Measurements from ENCODE around the gene IFI27L1. TPM values are rescaled to one million over a fixed set of nuclear protein-coding genes. Genes with fewer than 3 reads are reported as not detected.

IFI27L1 gene
- total and polyA plus RNA-seq, 4 donors: 13.7 to 21.8 (median 18.8) TPM

DNA sequence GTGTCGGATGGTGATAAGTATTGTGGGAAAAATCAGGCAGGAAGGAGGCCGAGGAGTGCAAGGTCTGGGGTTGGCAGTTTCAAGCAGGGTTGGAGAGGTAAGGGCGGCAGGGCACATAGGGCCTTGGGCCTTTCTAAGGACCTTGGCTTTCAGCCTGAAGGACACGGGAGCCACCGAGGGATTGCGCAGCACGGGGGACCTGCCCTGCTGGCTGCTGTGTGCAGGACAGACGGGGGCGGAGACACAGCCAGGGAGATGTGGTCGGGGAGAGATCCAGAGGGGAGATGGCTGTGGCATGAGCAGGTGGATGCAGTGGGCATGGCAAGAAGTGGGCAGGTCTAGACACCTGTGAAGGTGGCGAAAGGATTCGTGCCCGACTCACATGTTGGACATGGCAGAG is 40.3 kb upstream of the IFI27L1 start:
- ATAC-seq (ENCODE audit: low FRiP score) (no peak), DNase-seq (peak in 1 of 2 donors; percentile 24)
- intact Hi-C loops (cut with DNase I): no loop called here
- Histone ChIP-seq H3K4me3 (ENCODE audit: low read length in 2 of 2) (no peak overlapping the region), H3K4me1 (ENCODE audit: control insufficient read depth in 1 of 2, insufficient read depth in 2 of 2, low read length in 2 of 2) (no peaks in the 10 kb centered on the region), H3K27ac (ENCODE audit: low read depth in 1 of 2, low read length in 2 of 2) (no peak overlapping the region), H3K9me3 (ENCODE audit: control insufficient read depth, low read length) (no peaks in the 10 kb centered on the region), H3K27me3 (ENCODE audit: control insufficient read depth in 1 of 2, insufficient read depth in 2 of 2, low read length in 1 of 2) (no peaks in the 10 kb centered on the region), H3K36me3 (ENCODE audit: control insufficient read depth in 1 of 2, insufficient read depth in 2 of 2, low read length in 1 of 2) (no peaks in the 10 kb centered on the region)
- 96 to 97% methylated on average over 13 of the region's 13 CpGs for WGBS, 2 donors

DNA sequence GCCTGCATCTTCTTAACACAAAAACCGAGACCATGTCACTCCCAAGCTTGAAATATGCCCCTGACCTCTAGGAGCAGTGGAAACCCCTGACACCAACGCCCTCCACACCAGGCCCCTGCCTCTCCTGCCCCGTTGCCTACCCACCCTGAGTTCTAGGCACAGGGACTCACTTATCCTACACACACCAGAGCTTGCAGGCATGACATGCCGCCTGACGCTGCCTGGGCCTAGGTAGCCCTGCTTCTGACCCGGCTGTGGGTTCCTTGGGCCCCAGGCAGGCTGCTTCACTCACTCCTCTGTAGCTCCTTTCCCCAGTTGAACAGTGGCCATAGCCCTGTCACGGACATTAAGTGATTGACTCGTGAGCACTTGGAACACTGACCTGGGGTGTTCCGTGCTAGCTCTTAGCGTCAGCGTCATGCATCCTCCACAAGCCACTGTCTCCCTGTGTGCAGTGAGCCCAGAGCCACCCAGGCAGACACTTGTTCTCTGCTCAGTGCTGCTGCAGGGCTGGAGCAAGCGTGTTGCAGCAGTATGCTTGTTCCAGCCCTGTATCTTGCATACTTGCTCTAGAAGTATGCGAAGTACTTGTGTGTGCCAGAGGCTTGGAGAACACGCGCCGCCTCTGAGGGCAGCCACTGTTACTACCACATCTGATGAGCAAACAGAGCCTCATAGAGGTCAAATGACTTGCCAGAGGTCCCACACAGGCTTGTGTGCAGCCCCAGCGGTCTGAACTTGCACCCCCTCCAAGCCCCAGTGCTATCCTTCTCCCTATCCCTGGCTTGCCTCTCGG is 39.4 kb upstream of the IFI27L1 start:
- Histone ChIP-seq H3K4me3 (ENCODE audit: low read length in 2 of 2) (no peak overlapping the region), H3K27me3 (ENCODE audit: control insufficient read depth in 1 of 2, insufficient read depth in 2 of 2, low read length in 1 of 2) (no peaks in the 10 kb centered on the region), H3K36me3 (ENCODE audit: control insufficient read depth in 1 of 2, insufficient read depth in 2 of 2, low read length in 1 of 2) (peaks cover 0 to under 1% of the 10 kb centered on the region in 2 donors), H3K9me3 (ENCODE audit: control insufficient read depth, low read length) (no peaks in the 10 kb centered on the region), H3K4me1 (ENCODE audit: control insufficient read depth in 1 of 2, insufficient read depth in 2 of 2, low read length in 2 of 2) (no peaks in the 10 kb centered on the region), H3K27ac (ENCODE audit: low read depth in 1 of 2, low read length in 2 of 2) (no peak overlapping the region)
- WGBS, 2 donors: 41% methylated on average over 18 of the region's 18 CpGs
- intact Hi-C loops (cut with DNase I): no loop called here
- DNase-seq (peak; percentile 57 to 75), ATAC-seq (ENCODE audit: low FRiP score) (peak; percentile 47)

DNA sequence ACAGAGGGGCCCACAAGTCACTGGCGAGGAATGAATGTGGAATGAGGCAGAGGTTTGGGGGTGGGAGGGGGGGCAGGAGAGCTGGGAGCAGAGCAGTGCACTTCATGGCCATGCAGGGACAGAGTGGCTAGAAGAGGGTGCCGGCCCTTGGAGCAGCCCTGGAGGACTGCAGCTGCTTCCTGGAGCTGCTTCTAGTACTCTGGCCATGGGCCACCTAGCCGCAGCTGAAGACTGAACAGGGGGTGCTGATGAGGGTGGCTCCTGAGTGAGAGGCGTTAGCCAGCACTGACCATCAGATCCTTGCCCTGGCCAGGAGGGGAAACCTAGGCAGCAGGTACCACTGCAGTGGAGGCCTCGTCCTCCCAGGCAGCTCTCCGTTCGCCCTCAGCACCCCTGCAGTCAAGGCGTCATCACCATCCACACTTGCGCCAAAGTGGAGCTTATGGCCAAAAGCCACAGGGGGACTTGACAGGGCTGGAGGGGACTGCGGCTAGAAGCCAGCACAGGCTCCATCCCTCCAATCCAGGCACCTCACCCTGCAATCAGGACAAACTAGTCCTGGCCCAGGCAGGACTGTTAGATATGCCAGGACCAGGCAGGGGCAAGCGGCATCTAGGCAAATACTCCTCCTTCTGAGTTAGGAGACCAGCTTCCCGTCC is 38.5 kb upstream of the IFI27L1 start:
- H3K9me3 ChIP-seq (ENCODE audit: control insufficient read depth, low read length): no peaks in the 10 kb centered on the region
- intact Hi-C loops (cut with DNase I): no loop called here
- DNase-seq (peak; percentile 35 to 64), ATAC-seq (ENCODE audit: low FRiP score) (no peak)
- 63 to 69% methylated on average over 12 of the region's 12 CpGs for WGBS, 2 donors
- no peaks in the 10 kb centered on the region for H3K4me1 ChIP-seq (ENCODE audit: control insufficient read depth in 1 of 2, insufficient read depth in 2 of 2, low read length in 2 of 2)
- H3K27ac ChIP-seq (ENCODE audit: low read depth in 1 of 2, low read length in 2 of 2): no peak overlapping the region
- no peak overlapping the region for H3K4me3 ChIP-seq (ENCODE audit: low read length in 2 of 2)
- no peaks in the 10 kb centered on the region for H3K27me3 ChIP-seq (ENCODE audit: control insufficient read depth in 1 of 2, insufficient read depth in 2 of 2, low read length in 1 of 2)
- H3K36me3 ChIP-seq (ENCODE audit: control insufficient read depth in 1 of 2, insufficient read depth in 2 of 2, low read length in 1 of 2): peaks cover 5 to 6% of the 10 kb centered on the region in 2 donors

DNA sequence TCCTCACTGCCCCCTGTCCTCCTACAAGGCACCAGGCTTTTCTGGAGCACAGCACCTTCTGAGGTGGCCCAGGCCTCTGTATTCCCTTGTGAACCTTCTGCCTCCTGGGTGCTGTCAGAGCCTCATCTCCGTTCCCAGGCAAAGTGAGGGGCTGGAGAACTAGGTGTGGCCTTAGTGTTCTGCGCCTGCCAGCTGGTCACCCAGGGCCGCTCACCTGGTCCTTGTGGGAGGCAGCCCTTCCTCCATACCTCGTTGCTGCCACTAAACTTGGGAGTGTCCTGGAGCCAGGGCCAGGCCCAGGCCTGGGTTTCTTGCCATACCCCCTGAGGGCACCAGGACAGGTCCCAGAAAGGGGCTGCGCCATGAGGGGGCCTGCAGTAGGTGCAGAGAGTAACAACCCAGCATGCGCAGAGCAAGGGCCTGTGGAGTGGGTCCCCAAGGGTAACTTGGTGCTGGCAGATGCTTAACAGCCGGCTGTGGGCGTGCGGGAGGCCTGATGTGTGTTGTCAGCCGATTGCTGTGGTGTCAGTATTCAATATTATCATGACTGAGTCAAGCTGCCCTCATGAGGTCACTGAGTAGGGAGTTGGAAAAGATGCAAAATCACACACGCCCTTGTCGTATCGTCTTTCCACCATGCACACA is 37.9 kb upstream of the IFI27L1 start:
- H3K36me3 ChIP-seq (ENCODE audit: control insufficient read depth in 1 of 2, insufficient read depth in 2 of 2, low read length in 1 of 2): peaks cover 6% of the 10 kb centered on the region in 2 donors
- H3K27me3 ChIP-seq (ENCODE audit: control insufficient read depth in 1 of 2, insufficient read depth in 2 of 2, low read length in 1 of 2): no peaks in the 10 kb centered on the region
- no peak overlapping the region for H3K4me3 ChIP-seq (ENCODE audit: low read length in 2 of 2)
- ATAC-seq (ENCODE audit: low FRiP score): no peak
- H3K9me3 ChIP-seq (ENCODE audit: control insufficient read depth, low read length): no peaks in the 10 kb centered on the region
- peak; percentile 32 to 74 for DNase-seq
- WGBS, 2 donors: 89% methylated on average over 13 of the region's 13 CpGs
- intact Hi-C loops (cut with DNase I): no loop called here
- no peak overlapping the region for H3K27ac ChIP-seq (ENCODE audit: low read depth in 1 of 2, low read length in 2 of 2)
- H3K4me1 ChIP-seq (ENCODE audit: control insufficient read depth in 1 of 2, insufficient read depth in 2 of 2, low read length in 2 of 2): no peaks in the 10 kb centered on the region

DNA sequence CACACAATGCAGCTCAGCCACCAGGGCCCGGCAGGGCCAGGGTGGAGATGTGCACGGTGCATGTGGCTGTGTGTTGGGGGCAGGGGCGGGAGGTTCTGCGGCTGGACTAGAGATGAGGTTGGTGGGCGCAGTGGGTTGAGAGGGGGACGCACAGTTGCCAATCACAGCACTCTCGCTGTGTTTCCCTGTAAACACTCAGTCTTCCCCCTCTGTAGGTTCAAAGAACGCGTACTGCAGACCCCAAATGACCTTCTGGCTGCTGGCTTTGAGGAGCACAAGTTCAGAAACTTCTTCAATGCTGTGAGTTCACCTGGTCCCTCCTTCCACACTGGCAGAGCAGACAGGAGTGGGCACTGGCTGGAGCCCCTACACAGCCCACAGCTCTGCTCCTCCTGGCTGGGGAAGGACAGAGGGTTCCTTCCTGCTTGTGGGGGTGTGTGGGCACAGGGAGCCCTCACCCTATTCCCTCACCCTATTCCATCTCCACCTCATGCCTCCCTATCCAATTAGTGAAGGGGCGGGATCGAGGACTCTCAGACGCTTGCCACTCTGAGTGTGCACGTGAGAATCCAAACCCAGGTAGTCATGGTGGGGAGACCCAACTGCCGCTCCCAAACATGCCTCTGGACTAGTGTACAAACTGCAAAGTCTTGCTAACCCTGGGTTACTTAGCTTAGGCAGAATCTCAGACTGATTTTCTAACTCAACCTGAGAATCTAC is 37.2 kb upstream of the IFI27L1 start:
- Histone ChIP-seq H3K36me3 (ENCODE audit: control insufficient read depth in 1 of 2, insufficient read depth in 2 of 2, low read length in 1 of 2) (peaks cover 6 to 8% of the 10 kb centered on the region in 2 donors), H3K9me3 (ENCODE audit: control insufficient read depth, low read length) (no peaks in the 10 kb centered on the region), H3K4me1 (ENCODE audit: control insufficient read depth in 1 of 2, insufficient read depth in 2 of 2, low read length in 2 of 2) (no peaks in the 10 kb centered on the region), H3K4me3 (ENCODE audit: low read length in 2 of 2) (no peak overlapping the region), H3K27ac (ENCODE audit: low read depth in 1 of 2, low read length in 2 of 2) (no peak overlapping the region), H3K27me3 (ENCODE audit: control insufficient read depth in 1 of 2, insufficient read depth in 2 of 2, low read length in 1 of 2) (no peaks in the 10 kb centered on the region)
- 90 to 91% methylated on average over 14 of the region's 14 CpGs for WGBS, 2 donors
- DNase-seq (peak; percentile 40 to 59), ATAC-seq (ENCODE audit: low FRiP score) (no peak)
- intact Hi-C loops (cut with DNase I): no loop called here

DNA sequence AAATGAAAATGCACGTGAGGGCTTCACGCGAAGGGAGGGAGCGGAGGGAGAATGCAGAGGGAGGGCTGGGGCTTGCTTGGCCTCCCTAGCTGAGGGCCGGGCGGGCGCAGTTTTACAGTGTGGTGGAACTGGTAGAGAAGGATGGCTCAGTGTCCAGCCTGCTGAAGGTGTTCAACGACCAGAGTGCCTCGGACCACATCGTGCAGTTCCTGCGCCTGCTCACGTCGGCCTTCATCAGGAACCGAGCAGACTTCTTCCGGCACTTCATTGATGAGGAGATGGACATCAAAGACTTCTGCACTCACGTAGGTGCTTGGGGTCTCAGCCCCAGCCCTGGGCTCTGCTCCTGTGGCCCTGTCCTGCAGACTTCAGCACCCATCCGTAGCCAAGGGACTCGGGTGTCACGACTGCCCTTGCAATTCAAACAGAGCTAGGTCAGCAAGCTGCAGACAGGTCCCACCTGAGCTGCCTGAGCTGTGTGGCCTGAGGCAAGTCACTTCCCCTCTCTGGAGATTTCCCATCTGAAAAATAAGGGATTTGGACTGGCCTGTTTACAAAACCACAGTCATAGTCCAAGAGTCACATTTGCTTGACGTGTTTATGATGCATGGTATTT is 36.5 kb upstream of the IFI27L1 start:
- H3K9me3 ChIP-seq (ENCODE audit: control insufficient read depth, low read length): no peaks in the 10 kb centered on the region
- H3K4me3 ChIP-seq (ENCODE audit: low read length in 2 of 2): no peak overlapping the region
- no peak overlapping the region for H3K27ac ChIP-seq (ENCODE audit: low read depth in 1 of 2, low read length in 2 of 2)
- DNase-seq (peak; percentile 38 to 68), ATAC-seq (ENCODE audit: low FRiP score) (no peak)
- no peaks in the 10 kb centered on the region for H3K27me3 ChIP-seq (ENCODE audit: control insufficient read depth in 1 of 2, insufficient read depth in 2 of 2, low read length in 1 of 2)
- intact Hi-C loops (cut with DNase I): no loop called here
- no peaks in the 10 kb centered on the region for H3K4me1 ChIP-seq (ENCODE audit: control insufficient read depth in 1 of 2, insufficient read depth in 2 of 2, low read length in 2 of 2)
- 89 to 90% methylated on average over 20 of the region's 20 CpGs for WGBS, 2 donors
- H3K36me3 ChIP-seq (ENCODE audit: control insufficient read depth in 1 of 2, insufficient read depth in 2 of 2, low read length in 1 of 2): peaks cover 6 to 12% of the 10 kb centered on the region in 2 donors

DNA sequence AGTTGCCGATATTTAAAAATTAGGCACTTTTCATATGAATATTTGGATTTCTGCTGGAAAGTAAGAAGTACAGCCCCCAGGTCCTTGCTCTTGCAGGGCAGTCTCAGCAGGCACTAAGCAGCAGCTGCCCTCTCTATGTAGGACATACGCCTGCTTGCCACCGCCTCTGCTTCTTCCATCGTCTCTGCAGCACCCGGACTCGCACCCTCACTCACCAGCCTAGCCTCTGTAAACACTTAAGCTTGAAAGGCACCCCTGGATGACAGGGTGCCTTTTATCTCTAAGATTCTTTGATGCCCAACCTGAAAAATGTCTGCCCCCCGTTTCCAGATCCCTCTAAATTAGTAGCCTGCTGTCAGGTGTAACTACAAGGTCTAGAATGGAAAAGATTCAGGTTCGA is 36.0 kb upstream of the IFI27L1 start:
- Histone ChIP-seq H3K9me3 (ENCODE audit: control insufficient read depth, low read length) (no peaks in the 10 kb centered on the region), H3K4me1 (ENCODE audit: control insufficient read depth in 1 of 2, insufficient read depth in 2 of 2, low read length in 2 of 2) (no peaks in the 10 kb centered on the region), H3K27ac (ENCODE audit: low read depth in 1 of 2, low read length in 2 of 2) (no peak overlapping the region), H3K27me3 (ENCODE audit: control insufficient read depth in 1 of 2, insufficient read depth in 2 of 2, low read length in 1 of 2) (no peaks in the 10 kb centered on the region), H3K4me3 (ENCODE audit: low read length in 2 of 2) (no peak overlapping the region), H3K36me3 (ENCODE audit: control insufficient read depth in 1 of 2, insufficient read depth in 2 of 2, low read length in 1 of 2) (peaks cover 6 to 14% of the 10 kb centered on the region in 2 donors)
- ATAC-seq (ENCODE audit: low FRiP score) (no peak), DNase-seq (peak in 1 of 2 donors; percentile 17)
- WGBS, 2 donors: 90% methylated on average over 8 of the region's 8 CpGs
- intact Hi-C loops (cut with DNase I): no loop called here
